H4 (cell line): ENCODE results near the gene PSD. TPM values are rescaled to one million over a fixed set of nuclear protein-coding genes. Genes with fewer than 3 reads are reported as not detected.
"Not testable (repeated sequence)": the region's sequence is repeated elsewhere in the genome, so short reads cannot be mapped to it uniquely, and the experiment has no call there.

Experiments used
- DNase-seq: peaks from one replicate; pipeline ENCODE4 v3.0.0-alpha.2; 2015; ENCODE audit warnings: low spot score
- total RNA-seq: library from RNA; depleted of rRNA; stranded (reverse); fragments of >200 nt; shearing (Covaris generic); gene quantifications from 2 replicates; pipeline ENCODE4 v1.2.3, GENCODE V29; 2014; rRNA removed

PSD gene
- total RNA-seq: 0.06 TPM in 1 of 2 replicates, not detected in the other

DNA sequence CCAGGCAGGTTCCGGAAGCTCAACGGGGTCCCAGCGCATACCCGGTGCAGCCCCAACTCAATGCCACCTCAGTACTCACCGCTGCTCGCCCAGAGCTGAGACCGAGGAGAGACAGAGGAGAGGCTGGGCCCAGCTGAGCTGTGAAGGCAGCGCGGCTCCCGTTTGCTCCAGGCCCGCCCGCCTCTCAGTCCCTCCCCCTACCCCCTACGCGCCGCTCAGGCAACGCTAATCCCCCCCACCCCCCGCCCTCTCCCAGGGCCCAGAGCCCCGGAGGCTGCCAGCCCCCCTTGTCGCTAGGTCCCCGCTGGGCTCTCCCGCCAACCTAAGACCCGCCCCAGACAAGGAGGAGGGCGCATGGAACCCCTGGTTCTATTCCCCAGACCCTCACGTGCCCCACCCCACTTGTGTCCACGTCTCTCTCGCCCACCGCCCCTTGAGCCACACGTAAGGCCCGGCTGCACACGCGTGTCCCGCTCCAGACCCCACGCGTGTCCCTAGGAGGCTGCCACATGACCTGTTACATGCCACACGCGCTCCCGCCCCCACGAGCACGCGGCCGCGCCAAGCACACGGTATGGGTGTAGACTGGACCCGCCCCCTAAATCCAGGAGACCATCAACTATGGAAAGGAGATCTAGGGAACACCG lies at the start of gene PSD:
PSD (minus strand) TSS at position 164 of the 647 bp plus-strand sequence. CDS start 1,747 bp downstream, outside the sequence.
- DNase-seq: no peak

DNA sequence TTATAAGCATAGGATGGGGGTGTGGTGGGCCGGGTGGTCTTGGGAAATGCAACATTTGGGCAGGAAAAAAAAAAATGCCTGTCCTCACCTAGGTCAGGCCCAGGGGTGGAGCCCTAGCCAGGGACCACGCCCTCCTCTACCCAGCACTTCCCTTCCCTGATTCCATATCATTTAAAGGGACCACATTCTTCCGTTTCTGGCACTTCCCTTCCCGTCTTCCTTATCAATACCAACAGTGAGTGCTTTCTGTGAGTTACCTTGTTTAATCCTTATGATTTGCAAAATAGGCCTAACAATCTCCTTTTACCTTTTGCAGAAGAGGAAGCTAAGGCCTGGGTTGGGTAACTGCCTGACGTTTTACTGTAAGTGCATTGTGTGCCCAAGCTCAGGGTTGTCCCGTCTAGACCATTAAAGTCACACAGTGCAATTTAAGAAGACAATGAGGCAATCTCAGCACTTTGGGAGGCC lies 49.4 kb upstream of the PSD start:
- no peak for DNase-seq

DNA sequence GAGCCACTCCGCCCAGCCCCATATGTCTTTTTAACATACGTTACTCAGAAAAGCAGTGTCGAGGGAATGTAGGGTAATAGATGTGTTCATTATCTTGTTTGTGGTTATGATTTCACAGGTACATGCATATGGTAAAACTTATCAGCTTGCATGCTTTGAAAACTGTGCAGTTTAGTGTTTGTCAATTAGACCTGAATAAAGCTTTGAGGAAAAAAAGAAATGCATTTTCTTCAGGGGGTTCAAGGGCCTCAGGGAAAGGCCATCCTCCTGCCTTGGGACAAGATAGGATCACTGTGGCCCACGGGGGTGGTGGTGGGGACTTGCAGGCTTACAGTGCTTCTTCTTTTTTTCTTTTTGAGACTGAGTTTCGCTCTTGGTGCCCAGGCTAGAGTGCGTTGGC lies 48.7 kb upstream of the PSD start:
- DNase-seq: no peak

DNA sequence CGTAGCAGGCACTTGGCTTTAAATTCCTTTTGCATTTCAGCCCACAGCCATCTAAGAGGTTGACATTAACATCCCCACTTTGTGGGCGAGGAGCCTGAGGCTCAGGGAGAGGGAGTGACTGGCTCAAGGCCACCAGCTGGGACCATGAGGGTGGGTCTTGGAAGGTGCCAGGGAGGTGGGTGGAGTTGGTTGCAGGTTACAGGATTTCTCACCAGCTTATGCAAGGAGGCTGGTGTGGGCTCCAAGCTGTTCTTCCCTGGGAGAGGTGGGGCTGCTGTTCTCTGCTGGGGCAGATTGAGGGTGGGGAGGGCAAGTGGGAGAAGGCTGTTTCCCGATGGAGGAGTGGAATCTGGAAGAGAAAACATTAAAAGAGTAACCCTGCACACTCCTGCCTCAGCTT lies 46.9 kb upstream of the PSD start:
- DNase-seq: no peak

DNA sequence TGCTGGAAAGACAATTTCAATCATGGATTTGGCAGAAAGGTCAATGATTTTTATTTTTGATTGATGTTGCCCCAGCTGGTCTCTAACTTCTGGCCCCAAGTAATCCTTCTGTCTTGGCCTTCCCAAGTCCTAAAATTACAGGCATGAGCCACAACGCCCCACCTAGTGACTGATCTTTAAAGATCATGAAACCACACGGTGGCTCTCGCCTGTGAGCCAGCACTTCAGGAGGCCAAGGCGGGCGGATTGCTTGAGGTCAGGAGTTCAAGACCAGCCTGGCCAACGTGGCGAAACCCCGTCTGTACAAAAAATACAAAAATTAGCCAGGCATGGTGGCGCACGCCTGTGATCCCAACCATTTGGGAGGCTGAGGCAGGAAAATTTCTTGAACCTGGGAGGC lies 45.4 kb upstream of the PSD start:
- DNase-seq: no peak

DNA sequence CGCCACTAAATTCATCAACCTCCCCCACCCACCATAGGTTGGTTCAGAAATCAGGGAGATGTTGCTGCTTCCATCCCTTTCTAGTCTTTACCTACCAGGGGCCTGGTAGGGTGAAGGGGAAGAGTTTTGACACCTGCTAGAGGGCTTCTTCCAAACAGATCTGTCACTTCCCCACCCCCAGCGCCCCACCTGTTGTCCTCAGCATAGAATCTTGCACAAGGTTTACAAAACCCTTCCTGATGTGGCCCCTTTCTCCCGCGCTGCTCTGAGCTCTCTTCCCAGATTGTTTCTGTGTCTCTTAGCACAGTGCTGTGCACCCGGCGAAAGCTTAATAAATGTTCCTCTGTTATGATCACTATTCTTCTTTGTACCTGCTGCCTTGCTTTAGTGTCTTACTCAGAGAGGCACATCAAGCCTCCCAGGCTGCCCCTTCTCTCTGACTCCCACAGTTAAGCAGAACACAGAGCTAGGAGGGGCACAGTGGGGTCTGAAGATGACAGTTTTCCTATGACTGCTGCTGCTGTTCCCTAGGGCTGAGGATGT lies 44.0 kb upstream of the PSD start:
- no peak for DNase-seq

DNA sequence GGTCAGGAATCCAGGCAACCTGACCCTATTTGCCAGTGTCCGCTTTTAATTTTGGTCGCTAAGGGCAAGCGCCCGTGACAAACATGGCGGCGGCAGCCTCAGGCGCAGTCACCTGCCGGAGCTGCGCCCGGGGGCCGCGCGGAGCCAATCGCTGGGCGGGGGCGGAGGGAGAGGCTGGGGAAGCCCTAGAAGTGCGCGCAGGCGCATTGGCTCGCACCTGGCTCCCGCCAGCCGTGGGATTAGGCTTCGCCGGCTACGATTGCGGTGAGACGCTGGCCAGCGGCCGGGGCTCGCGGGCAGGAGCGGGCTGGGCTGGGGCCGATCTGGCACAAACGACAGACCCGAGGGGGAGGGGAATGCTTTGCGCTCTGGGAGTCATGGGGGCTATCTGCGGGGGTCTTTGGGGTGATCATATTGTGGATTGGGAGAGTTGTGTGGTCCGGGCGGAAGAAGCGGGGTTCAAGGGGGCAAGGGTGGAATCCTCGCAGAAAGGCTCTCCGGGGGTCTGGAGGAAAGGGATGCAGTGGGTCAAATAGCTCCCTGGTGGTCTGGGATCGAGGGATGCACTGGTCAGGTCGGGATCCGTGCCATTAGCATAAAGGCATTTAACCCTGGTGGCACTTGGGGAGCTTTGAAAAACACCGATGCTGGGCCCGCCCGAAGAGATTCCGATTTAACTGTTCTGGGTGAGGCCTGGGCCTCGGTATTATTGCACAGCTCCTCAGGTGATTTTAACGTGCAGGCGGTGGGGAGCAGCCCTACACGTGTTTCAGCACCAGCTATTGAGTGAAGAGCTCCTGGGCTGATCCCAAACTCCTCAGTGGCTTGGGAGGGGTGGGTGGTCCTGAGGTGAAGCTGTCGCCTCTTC lies 42.8 kb upstream of the PSD start:
- peak; percentile 83 for DNase-seq

DNA sequence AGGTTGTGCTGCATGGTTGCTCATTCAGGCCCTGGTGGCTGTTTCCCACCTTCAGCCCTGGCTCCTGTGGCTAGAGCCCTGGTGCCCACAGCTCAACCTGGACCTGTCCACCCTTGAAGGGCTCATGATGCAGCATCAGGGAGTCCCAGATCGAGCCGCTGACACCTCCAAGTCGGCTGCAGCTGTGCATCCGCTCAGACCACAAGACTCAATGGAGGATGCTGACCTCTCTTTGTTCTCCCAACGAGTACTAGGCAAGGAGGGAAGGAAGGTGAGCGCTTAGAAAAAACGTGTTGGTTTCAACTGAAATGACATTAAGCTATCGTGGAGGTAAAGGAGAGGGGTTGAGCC lies 42.2 kb upstream of the PSD start:
- no peak for DNase-seq

DNA sequence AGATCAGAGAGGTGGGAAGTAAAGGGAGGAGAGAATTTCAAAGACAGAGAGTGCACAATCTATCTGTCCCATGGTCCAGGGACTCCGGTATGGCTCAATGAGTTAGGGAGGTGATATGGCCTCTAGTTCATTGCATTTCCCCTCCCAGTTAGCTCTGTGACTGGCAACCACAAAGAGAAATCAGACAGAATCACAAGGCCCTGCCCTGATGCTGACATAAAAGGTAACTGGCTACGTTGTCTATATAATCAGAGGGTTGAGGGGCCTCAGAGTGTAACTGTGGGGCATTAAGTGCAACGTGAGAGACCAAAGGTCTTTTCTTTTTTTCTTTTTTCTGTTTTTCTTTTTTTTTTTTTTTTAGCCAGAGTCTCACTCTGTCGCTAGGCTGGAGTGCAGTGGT lies 40.1 kb upstream of the PSD start:
- no peak for DNase-seq

DNA sequence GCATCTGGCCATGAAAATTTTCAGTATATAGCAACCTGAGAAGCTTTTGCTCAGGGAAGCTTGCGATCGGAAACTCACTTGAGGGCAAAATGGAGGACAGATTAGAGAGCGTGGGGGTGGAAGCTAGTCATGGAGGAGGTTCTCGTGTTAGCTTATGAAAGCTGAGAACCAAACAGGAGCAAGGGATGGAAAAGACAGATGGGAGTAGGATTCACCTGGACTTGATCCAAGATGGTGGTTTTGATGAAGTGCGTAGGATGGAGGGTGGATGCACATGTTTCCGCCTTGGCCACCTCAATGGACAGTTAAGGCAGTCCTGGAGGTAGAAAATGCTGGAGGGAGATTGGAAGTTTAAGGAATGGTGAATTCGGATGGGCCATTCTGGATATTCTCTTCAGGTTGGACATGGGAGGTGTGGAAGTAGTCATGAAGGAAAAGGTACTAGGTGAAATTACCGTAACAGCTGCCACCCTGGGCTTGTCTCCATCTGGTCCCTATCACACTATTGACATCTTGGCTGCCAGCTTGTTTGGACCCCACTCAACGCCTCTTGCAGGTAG lies 39.1 kb upstream of the PSD start:
- no peak for DNase-seq

DNA sequence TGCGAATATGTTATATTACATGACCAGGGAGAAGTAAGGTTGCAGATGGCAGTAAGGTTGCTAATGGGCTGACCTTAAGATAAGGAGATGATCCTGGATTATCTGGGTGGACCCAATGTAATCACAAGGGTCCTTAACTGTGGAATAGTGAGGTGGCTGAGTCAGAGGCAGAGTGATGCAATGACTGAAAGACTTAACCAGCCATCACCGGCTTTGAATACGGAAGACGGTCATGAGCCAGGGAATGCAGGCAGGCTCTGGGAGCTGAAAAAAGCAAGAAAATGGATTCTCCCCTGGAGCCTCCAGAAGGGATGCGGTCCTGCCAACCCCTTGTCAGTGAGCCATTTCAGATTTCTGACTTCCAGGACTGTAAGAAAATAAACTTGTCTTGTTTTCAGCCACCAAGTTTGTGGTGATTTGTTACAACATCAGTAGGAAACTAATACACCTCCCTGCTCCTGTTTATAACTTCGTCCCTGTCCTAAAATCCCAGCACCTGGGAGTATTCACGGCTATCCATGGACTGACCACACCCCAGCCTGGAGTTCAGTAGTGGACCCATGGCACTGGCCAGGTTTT lies 37.4 kb upstream of the PSD start:
- peak; percentile 85 for DNase-seq

DNA sequence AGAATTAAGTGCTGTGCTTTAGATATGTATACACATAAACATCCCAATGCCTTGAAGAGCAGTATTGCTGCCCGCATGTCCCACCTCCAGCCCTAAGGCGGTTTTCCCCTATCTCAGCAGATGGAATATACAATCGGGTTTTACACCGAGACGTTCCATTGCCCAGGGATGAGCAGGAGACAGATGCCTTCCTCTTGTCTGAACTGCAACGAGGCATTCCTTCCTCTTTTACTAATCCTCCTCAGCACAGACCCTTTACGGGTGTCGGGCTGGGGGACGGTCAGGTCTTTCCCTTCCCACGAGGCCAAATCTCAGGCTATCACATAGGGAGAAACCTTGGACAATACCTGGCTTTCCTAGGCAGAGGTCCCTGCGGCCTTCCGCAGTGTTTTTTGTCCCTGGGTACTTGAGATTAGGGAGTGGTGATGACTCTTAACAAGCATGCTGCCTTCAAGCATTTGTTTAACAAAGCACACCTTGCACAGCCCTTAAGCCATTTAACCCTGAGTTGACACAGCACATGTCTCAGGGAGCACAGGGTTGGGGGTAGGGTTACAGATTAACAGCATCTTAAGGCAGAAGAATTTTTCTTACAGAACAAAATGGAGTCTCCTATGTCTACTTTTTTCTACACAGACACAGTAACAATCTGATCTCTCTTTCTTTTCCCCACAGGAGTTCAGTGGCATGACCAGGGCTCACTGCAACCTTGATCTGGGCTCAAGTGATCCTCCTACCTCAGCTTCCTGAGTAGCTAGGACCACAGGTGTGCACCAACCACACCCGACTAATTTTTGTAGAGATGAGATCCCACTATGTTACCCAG lies 36.3 kb upstream of the PSD start:
- DNase-seq: not testable (repeated sequence)

DNA sequence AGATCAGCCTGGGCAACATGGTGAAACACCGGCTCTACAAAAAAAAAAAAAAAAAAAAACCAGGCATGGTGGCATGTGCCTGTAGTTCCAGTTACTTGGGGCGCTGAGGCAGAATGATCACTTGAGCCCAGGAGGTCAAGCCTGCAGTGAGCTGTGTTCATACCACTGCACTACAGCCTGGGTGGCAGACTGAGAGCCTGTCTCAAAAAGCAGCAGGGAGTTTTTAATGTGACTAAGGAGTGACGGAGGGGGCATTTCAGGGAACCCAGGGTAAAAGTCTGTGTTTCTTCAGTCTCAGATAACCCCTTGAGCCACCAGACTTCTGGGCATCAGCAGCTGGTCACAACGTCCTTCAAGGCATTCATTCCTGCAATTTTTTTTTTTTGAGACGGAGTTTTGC lies 34.9 kb upstream of the PSD start:
- no peak for DNase-seq

DNA sequence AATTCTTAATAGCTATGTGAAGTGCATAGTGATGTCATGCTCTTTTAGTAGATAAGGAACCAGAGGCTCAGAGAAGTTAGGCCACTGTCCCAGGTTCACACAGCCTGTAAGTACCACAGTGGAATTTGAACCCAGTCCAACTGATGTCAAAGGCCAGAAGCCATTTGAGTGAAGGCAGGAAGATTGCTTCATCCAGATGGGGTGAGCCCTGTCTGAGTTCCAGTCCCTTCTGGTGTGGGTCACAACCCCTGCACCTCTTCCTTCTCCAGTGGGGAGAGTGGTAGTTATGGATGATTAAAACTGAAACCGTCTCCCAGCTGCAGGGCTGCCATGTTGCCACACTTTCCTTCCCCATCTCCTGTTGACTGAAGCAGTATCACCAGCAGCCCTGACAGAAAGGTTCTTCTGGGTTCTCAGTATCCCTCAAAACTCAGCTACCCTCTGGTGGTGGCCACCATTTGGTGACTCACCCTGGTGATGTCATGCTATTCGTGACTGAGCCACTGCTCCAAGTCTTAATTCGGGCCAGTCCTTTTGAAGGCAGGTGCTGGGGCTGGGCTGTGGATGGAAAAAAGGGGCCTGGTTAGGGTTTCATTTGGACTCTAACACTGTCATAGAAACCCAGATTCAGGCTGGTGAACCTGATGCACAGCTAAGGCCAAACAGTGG lies 34.2 kb upstream of the PSD start:
- peak; percentile 79 for DNase-seq

DNA sequence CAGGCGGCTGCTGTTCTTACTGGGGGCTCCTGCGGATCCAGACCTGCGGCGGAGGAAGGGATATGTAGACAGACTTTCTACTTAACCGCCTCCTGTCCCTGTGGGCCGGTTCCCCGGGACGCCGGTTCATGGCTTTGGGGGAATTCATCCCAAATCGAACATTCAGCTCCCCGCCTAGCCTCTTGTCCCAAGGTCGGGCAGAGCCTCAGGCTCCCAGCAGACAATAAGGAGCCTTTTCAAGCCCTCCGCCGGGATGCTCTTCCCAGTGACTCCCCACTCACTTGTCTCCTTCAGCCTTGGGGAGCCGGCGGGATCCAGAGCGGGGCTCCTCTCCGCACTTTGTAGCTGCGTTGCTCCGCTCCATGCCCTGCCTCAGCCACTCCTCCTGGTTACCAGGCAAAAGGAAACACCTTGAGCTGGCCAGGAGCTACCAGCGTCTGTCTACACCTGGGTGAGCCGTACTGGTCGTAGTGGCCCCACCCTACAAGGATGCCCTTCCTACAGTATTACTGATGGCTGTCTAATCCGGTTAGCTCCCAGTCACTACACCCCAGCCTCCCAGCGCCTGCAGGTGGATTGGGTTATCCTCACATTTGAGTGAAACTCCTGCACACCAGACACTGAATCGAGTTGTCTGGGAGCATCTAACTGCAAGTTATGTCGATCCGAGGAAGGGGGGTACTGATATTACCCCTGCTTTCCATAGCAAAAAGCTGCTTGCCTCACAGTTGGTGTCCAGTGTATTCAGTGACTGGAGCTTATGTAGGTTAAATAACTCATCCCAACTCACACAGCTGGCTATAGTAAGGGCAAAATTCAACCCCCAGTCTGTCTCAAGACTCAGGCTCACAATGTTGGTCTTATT lies 32.8 kb upstream of the PSD start, which contains the start of gene C10orf95:
C10orf95 (minus strand) TSS at position 439 of the 865 bp plus-strand sequence. CDS start 450 bp downstream, outside the sequence.
- DNase-seq: no peak

DNA sequence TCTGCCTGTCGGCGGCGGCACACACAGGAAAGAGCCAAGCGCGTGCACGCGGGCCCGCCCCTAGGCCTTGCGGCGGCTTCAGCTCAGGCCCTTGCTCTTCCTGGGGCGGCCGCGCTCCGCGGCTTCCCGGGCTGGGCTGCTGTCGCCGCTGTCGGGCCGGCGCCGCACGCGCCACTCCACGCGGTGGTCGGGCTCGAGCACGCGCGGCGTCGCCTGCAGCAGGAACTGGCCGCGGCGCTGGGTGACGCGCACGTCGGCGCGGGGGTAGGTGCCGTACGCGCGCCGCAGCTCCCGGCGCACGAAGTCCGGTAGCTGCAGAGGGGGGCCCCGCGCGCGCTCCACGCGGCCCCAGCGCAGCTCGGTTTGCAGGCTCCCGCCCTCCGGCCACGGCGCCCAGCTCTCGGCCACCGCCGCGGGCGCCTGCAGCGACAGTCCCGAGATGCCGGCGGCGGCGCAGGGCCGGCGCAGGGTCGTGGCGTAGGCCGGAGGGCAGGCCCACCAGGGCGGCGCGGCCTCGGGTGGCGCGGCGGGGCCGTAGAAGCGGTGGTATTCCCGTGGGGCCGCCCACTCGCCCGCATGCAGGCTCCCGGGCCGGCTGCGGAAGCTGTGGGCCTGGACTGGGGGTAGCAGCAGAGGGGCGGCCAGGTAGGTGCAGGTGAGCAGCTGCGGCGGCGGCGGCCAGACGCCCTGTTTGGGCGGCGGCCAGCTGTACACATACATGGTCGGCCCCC lies 32.0 kb upstream of the PSD start:
- DNase-seq: peak; percentile 63

DNA sequence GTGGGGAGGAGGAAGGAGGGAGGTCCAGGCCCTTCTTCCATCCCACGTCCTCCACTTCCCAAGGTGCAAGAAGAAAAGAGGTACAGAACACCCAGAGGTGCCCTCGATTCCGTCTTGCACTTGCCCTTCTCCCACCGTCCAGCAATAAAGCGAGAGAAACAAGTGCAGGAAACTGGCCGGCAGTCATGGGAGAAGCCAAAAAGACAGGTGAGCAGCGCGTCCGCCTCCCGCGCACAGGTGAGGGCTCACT lies 31.5 kb upstream of the PSD start:
- DNase-seq: no peak

DNA sequence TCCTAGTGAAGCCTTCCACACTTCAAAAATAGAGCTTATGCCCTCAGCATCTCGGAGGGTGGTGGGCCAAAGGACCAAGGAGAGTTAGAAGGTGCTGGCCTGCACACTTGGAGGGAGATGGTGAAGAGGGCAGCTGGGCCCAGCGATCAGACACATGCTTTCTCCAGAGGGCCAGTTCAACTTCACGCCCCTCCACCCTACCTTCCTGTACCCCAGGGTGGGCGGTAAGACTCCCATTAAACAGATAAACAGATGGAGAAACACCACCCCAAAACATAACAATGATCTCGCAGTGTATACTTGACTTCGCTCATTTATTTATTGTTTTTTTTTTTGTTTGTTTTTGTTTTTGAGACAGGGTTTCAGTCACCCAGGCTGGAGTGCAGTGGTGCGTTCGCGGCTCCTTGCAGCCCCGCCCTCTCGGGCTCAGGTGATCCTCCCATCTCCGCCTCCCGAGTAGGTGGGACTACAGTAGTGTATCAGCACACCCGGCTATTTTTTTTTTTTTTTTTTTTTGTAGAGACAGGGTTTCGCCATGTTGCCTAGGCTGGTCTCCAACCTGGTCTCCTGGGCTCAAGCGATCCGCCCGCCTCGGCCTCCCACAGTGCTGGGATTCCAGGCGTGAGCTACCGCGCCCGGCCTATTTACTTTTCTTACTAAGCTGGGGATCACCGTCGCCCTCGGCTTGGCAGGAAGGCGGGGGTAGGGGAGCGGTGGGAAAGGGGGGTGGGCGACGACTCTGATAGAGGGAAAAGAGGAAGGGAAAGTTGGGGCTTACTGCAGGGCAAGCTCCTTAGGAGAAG lies 30.9 kb upstream of the PSD start:
- DNase-seq: peak; percentile 77
